Activated CD4-positive, alpha-beta T cell treated with anti-CD3 and anti-CD28 coated beads, Interleukin-2, amount 50 U/mL, for 1 hour (primary cell): ENCODE measurements around the gene PKNOX1.
"Not testable (repeated sequence)": the region's sequence is repeated elsewhere in the genome, so short reads cannot be mapped to it uniquely, and the experiment has no call there.

ENCODE experiments used
- DNase-seq: peaks from one replicate; pipeline ENCODE4 v3.0.0-alpha.2; 2020

Gene PKNOX1

DNA sequence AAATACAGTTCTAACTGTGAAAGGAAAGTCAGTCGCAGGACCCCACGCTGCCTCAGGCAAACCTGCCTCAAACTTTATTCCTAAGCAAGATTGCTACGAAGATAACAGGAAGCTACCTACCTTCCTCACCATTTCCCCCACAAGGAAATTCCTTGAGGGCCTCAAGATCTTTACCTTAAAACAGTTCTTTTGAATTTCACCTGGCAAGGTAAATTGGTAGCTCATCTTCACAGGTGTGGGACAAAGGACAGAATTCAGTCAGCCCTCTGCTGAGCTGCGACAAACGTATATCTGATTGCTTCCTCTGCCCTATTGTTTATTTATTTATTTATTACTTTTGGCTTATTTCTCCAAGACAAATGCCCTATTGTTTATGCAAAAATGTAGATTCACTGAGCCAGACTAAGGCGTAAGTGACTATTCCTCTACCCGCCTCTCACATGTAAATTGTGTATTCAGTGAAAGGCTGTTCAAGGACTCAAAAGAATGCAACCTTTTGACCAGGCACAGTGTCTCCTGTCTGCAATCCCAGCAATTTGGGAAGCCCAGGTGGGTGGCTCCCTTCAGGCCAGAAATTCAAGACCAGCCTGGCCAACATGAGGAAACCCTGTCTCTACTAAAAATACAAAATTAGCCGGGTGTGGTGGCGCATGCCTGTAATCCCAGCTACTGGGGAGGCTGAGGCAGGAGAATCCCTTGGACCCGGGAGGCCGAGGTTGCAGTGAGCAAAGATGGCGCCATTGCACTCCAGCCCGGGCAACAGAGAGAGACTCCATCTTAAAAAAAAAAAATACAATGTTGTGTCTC lies 17.3 kb upstream of the PKNOX1 start:
- no peak for DNase-seq

DNA sequence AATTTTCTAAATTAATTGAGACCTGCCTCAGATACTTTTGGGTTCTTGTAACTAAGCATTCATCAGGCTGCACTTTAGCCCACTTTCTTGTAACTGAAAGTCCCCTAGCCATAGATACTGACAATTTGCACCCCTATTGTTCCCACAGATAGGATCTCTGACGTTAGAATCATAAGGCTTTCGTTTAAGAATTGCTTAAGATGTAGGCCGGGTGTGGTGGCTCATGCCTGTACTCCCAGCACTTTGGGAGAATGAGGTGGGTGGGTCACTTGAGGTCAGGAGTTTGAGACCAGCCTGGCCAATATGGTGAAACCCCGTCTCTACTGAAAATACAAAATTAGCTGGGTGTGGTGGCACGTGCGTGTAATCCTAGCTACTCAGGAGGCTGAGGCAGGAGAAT lies 16.2 kb upstream of the PKNOX1 start:
- DNase-seq = not testable (repeated sequence)

DNA sequence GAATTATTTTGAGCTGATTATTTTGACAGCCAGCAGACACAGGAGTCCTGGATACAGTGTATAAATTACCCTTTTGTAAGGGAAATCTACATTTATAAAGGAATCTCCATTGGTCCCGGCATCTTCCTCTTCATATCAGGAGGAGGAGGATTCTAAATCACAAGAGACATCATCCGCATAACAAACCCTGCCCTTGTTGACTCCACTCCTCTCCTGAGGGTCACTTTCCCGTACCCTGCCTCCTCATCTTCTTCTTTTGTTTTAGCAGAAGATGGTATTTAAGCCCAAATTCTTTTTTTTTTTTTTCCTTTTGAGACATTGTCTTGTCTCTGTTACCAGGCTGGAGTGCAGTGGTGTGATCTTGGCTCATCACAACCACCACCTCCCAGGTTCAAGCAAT lies 14.6 kb upstream of the PKNOX1 start:
- DNase-seq = no peak

DNA sequence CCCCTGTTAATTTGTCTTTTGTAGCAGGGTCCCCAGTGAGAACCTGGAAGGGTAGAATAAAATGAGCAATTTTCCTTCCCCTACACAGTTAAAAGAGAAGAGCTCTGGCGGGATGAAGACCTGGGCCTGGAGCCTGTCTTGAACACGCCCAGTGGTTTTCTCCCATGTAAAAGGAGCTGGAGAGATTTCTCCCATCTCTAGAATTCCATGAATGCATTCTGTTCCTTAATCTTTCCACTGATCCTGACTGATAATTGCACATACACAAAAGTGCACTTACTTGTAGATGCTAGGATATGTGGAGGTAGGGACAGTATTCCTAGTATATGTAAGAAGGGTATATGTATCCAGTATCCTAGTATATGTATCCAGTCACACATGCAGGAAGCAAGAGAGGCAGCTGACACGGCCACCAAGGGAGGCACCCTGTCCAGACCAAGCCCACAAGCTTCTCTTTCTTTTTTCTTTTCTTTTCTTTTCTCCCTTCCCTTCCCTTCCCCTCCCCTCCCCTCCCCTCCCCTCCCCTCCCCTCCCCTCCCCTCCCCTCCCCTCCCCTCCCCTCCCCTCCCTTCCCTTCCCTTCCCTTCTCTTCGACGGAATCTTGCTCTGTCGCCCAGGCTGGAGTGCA lies 11.9 kb upstream of the PKNOX1 start:
- DNase-seq = no peak

DNA sequence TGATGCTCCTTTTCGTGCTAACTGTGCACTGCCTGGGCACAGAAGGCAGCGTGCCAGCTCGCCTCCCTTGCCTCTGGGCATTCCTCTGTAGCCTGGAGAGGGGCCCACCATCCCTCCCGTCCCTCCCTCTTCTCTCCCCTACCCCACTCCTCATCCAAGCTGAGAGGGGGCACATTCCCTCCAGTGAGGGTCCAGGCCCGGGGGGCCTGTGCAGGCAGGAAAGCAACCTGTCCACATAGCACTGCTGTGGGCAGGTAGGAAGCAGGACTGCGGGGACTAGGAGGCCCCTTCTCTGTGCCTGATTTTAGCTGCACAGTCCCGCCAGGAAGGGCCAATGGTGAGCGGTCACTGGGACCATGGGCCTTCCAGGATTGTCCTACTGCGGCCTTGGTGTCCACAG lies 10.3 kb upstream of the PKNOX1 start:
- DNase-seq = no peak

DNA sequence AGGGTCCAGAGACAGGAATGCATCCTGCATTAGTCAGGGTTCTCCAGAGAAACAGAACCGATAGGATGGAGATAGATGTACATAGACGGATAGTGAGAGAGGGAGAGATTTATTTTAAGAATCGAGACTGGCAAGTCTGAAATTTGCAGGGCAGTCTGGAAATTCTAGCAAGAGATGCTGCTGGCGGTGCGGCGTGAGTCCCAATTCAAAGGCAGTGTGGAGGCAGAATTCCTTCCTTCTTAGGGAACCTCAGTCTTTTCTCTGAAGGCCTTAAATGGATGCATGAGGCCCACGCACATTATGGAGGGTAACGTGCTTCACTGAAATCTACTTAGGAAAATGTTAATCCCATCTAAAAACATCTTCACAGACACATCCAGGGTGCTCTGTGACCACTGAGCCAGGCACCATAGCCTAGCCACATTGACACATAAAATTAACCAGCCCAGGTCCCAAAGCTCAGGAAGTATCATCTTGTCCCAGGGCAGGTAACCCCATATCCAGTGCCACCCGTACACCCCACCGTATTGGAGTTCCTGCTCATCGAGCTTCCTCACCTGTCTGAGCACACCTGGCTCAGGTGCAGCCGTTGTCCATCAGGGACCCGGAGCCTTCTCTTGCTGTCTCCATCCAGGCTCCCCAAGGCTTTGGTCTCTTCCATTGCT lies 9.7 kb upstream of the PKNOX1 start:
- DNase-seq = no peak

DNA sequence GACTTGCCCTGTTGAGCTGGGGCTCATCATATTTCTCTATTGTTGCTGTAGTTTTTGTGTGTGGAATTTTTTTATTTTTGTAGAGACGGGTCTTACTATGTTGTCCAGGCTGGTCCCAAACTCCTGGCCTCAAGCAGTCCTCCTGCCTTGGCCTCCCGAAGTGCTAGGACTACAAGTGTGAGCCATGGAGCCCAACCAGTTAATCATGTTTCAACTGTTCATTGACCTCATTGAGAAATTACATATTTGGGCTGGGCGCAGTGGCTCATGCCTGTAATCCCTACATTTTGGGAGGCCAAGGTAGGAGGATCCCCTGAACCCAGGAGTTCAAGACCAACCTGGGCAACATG lies 9.2 kb upstream of the PKNOX1 start:
- no peak for DNase-seq

DNA sequence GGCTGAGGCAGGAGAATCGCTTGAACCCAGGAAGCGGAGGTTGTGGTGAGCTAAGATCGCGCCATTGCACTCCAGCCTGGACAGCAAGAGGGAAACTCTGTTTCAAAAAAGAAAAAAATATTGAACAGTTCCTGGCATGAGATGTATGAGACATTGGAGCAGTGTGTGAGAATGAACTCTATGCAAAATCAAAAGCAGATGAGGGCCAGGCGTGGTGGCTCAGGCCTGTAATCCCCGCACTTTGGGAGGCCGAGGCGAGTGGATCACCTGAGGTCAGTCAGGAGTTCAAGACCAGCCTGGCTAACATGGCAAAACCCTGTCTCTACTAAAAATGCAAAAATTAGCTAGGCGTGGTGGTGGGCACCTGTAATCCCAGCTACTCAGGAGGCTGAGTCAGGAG lies 6.7 kb upstream of the PKNOX1 start:
- DNase-seq = not testable (repeated sequence)

DNA sequence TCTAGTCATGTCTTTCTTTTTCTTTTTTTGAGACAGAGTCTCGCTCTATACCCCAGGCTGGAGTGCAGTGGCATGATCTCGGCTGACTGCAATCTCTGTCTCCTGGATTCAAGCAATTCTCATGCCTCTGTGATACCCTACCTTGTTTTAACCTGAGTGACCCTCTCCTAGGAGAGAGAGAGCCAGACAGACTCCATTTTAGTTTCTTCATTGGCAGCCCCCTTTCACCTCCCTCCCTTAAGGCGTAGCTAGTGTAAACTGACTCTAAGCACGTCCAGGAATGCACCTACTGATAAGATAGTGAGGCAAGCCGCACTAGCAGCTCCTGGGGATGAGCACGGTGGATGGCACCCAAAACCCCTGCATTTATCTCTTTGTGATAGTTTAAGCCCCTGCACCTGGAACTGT lies 5.2 kb upstream of the PKNOX1 start:
- no peak for DNase-seq

DNA sequence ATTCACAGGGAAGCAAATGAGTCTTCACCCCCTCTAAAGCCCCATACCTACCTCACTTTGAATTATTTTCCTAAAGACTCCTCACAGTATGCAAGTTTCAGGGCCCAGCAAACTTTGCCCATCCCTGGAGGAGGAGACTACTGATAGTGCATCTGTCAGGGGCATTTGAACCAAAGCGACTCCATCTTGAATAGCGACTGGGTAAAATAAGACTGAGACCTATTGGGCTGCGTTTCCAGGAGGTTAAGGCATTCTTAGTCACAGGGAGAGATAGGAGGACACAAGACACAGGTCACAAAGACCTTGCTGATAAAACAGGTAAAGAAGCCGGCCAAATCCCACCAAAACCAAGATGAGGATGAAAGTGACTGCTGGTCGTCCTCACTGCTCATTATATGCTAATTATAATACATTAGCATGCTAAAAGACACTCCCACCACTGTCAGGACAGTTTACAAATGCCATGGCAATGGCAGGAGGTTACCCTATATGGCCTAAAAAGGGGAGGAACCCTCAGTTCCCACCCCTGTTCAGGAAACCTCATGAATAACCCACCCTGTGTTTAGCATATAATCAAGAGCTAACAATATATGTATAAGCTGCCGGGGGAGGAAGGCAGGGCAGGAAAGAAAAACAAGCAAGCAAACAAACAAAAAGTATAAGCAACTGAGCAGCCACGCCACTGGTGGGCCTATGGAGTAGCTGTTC lies 3.3 kb upstream of the PKNOX1 start:
- DNase-seq = no peak

DNA sequence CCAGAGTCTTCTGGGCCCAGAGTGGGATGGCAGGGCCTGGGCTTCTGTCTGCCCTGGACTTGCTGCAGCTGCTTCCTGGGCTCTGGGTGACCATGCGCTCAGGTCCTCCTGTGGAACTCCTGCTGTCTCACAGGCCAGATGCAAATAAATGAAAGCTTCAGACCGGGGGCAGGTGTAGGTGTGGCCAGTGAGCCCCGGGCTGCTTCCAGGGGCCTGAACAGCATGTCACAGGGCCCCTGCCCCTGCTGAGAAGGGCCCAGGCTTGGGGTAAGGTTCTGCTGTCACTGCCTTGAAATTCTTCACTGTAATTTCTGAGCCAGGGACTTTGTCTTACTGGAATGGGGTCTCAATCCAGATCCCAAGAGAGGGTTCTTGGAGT lies 2.5 kb upstream of the PKNOX1 start:
- DNase-seq = no peak

DNA sequence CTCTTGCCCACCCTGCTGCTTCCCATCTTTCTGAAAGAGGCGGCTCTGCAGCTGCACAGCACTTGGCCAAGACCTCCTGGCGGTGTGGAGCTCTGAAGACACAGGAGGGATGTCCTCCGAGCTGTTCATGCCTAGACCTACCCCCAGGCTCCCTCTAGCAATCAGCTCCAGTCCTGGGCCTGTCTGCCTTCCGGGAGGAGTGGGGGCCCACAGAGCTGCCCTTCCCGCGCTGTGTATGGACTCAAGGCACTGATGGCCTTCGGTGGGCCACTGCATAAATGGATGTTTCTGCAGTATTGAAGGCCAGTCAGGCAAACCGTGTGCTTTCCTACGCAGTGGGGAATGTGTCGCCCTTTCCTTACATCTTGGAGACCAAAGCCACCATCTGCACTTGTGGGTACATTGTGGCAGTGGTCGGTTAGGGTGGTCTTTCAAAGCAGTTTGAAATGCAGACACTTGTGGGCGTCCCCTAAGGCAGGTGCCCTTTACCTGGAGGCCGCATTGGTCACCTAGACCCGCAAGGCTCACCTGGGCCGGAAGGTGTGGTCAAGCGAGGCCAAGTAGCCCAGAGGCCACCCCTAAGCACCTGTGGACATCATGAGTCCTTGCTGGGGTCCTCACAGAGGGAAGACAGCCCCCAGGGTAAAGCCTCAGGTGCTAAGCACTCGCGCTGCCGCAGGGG lies 912 bp upstream of the PKNOX1 start:
- DNase-seq = no peak

DNA sequence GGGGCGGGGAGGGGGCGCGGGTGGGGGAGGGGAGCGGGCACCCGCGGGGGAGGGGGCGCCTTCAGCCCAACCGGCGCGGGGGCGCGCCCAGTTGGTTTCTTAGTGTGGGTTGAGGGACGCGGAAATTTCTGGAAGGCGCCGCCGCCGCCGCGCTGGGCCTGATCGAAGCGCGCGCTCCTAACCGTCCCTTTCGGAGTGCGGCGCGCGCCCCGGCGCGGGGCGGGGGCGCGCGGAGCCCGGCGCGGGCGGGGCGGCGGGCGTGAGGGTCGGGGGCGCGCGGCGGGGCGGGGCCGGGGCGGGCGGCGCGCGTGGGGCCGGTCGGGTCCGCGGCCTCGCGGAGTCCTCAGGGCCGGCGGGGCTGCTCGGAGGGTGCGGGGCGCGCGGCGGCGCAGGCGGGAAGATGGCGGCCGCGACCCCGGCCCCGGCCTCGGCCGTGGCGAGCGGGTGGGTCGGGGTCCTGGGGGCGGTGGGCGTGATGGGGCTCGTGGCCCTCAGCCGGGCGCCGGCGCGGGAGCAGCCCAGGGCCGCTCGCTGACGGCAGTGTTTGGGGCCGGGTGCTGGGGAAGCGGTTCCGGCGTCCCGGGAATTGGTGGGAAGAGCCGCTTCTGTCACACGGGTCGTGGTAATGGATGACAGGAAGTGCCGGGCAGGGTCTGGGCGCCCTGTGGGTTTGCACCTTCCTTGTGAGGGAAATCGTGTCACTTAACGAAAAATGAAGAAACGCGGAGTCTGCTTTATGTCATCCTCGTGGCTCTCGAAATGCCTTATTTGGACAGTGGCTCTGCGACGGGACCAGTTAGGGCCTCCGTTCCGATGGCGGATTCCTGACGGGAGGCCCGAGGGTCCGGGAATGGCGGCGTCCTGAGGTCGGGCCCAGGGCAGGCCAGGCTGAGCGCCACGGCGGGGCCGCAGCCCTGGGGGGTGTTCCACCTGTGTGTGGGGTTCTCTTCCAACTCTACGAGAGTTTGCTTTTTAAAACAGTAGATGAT lies 764 bp downstream of the PKNOX1 start:
- peak; percentile 62 for DNase-seq

DNA sequence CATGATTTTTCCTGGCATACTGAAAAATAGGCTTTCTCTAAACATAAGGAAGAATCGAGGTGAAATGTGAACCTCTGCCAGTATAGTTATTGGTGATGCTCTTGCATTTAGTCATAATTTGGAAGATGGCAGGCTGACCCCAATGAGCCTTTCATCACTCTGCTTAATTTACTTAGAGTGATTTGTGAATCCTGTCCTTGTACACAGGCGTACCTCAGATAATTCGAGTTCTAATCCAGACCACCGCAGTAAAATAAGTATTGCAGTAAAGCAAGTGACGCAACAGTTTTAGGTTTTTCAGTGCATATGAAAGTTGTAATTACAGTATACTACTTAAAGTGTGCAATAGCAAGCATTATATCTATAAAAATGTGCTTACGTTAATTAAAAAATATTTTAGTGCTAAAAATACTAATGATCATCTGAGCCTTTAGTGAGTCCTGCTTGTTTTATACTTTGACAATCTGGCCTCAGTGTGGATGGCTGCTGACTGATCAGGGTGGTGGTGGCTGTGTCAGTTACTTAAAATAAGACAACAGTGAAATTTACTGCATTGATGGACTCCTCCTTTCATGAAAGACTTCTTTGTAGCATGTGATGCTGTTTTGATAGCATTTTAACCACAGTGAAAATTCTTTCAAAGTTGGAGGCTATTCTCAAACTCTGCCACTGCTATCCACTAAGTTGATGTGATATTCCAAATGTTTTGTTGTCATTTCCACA lies 1.7 kb downstream of the PKNOX1 start:
- DNase-seq = no peak

DNA sequence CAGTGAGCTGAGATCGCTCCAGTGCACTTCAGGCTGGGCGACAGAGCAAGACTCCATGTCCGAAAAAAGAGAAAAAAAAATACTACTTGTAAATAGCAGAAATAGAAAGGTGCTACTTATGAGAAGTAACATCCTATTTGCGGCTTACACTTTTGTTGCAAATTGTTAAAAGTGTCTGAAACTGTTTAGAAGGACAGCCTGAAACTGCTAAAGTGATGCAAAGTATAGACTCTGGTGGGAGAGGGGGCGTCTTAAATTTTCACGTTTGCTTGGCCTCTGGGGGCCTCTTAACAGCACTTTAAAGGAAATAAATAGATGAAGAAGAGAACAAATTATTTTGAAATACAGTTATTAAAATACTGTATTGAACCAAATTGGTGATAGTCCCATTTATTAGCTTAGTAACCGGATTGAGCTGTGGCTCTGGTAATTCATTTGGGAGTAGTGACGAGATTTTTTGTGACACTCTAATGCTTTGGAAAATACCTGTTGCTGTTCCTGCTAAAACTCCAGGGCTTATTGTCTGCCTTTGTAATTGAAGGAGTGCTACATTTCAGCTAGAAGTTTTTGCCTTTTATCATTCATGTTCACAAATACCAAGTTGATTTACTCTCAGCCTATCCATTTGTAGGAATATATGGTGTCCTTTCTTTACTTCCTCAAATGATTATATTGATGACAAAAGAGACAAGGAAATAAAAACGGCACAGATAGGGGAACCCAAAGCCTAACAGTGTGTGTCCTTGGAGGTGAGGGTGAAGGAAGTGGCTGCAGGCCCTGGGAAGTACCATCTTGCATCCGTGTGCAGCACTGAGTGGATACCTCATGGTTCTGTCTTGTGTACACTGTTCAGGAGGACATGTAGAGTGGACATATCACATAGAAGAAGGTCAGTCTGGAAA lies 6.2 kb downstream of the PKNOX1 start:
- no peak for DNase-seq

DNA sequence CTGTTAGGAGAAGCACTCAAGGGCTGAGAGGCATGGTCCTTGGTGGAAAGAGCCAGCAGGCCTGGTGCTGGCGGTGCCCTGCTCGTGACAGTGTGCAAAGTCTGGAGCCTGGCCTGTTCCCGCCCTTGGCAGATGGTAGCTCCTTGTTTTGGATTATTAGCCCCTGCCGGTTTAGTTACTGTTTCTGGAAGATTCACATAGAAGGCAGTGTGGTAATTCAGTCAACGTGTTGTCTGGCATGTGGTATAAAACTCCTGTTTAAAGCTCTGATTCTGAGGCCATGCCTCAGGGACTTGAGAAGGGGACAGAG lies 6.8 kb downstream of the PKNOX1 start:
- DNase-seq = no peak

DNA sequence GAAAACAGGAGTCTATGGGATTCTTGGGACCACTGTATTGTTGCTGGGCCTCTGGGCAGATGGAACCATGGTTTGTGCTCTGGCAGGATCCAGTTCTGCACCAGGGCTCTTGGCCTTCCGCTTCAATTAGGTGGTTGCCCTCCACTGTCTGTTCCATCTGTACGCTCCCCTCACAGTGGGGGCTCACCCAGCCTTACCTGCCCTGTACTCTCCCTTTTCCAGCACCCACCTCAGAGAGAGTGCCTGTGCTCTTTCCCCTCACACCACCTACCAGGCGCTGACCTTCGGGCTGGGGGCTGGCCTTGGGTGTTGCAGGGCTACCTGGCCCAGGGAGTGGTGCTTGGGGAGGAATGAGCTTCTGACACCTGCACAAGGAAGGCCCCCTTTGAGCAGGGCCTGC lies 7.5 kb downstream of the PKNOX1 start:
- DNase-seq = no peak

DNA sequence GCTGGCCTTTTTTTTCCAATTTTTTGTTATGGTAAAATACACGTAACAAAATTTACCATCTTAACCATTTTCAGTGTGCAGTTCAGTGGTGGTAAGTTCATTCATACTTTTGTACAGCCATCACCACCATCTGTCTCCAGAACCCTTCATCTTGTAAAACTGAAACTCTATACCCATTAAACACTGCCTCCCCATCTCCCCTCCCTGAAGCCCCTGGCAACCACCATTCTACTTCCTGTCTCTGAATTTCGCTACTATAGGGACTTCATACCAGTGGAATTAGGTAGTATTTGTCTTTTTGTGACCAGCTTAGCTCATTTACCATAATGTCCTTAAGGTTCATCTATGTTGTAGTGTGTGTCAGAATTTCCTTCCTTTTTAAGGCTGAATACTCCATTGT lies 8.7 kb downstream of the PKNOX1 start:
- DNase-seq = no peak

DNA sequence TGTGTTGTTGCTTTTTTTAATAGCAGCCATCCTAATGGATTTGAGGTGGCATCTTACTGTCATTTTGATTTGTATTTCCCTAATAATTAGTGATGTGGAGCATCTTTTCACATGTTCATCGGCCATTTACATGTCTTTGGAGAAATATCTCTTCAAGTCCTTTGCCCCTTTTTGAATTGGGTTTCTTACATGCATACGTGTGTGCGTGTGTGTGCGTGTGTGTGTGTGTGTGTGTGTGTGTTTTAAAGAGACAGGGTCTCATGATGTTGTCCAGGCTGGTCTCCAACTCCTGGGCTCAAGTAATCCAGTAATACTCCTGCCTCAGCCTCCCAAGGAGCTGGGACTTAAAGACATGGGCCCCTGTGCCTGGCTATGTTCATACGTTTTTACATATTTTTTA lies 9.5 kb downstream of the PKNOX1 start:
- no peak for DNase-seq

DNA sequence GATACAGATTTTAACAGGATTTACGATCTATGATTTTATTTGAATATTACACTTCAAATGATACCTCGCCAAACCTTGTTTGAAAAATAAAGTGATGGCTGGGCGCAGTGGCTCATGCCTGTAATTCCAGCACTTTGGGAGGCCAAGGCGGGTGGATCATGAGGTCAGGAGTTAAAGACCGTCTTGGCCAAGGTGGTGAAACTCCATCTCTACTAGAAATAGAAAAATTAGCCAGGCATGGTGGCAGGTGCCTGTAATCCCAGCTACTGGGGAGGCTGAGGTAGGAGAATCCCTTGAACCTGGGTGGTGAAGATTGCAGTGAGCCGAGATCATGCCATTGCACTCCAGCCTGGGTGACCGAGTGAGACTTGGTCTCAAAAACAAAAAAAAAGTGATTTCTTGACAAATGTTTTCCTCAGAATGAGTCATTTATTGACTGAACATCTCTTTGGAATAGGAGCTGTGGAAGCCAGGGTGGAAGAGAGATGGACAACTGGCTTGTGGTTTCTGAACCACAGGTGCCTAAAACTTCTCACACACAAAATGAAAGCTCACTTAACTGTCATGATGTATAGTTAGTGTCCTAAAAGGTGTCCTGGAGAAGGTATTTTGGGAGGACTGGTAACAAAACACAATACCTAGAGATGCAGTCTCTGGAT lies 11.9 kb downstream of the PKNOX1 start:
- DNase-seq = no peak
